CD4-positive, alpha-beta T cell (primary cell): ENCODE measurements around the gene PSAT1. TPM values are rescaled to one million over a fixed set of nuclear protein-coding genes. Genes with fewer than 3 reads are reported as not detected.

ENCODE experiments used
- ATAC-seq: fragments of 200-7000 bp; cut with Tn5 transposase; one replicate; pipeline ENCODE4 v1.10.0; 2022; ENCODE audit warnings: mild to moderate bottlenecking; ENCODE audit not compliant: poor library complexity
- CTCF ChIA-PET: fragments of 350-600 bp; sonication (Branson Sonifier 250); formaldehyde crosslinking; loops from one replicate; lab custom pipeline; 2021; ENCODE audit warnings: antibody characterized with exemption, inconsistent platforms; lab: Charles Lee
- POLR2A ChIA-PET: fragments of 350-600 bp; sonication (Branson Sonifier 250); formaldehyde crosslinking; loops from one replicate; lab custom pipeline; 2021; ENCODE audit warnings: antibody characterized with exemption, inconsistent platforms; lab: Charles Lee
- DNase-seq, 14 experiments: peaks; one replicate each; pipeline ENCODE4 v3.0.0-alpha.2; 2013 to 2020; ENCODE audit warnings: mixed read lengths in 2 of 14
- H3K27ac ChIP-seq, 2 donors: one replicate each; pipeline versions ENCODE4 v1.5.1 to v1.7.0; 2013; ENCODE audit warnings: low read length in 2 of 2, low read depth in 1 of 2, mild to moderate bottlenecking in 1 of 2
- H3K27me3 ChIP-seq, 2 experiments: 1 replicate in 1 of 2; 2 replicates in 1 of 2; pipeline versions ENCODE4 v1.6.1 to v1.7.0; 2013; ENCODE audit warnings: low read length in 2 of 2, control low read depth in 1 of 2, mild to moderate bottlenecking in 1 of 2, moderate library complexity in 1 of 2; ENCODE audit not compliant: insufficient read depth in 2 of 2, control insufficient read depth in 1 of 2
- H3K36me3 ChIP-seq: one replicate; pipeline ENCODE4 v1.6.1; 2013; ENCODE audit warnings: low read length, control low read depth; ENCODE audit not compliant: insufficient read depth
- H3K4me1 ChIP-seq: one replicate; pipeline ENCODE4 v1.6.1; 2013; ENCODE audit warnings: low read length, control low read depth; ENCODE audit not compliant: insufficient read depth
- H3K4me3 ChIP-seq: one replicate; pipeline ENCODE4 v1.5.1; 2013; ENCODE audit warnings: mild to moderate bottlenecking, low read length, moderate library complexity
- H3K9me3 ChIP-seq, 2 experiments: 1 replicate in 1 of 2; 2 replicates in 1 of 2; pipeline versions ENCODE4 v1.6.1 to v1.7.0; 2013; ENCODE audit warnings: low read length in 2 of 2, mild to moderate bottlenecking in 2 of 2, control low read depth in 1 of 2, moderate library complexity in 1 of 2; ENCODE audit not compliant: control insufficient read depth in 1 of 2, insufficient read depth in 1 of 2
- H3K27ac Mint-ChIP-seq: one replicate; pipeline ENCODE4 v1.8.0; 2020; ENCODE audit warnings: mixed read lengths
- H3K27me3 Mint-ChIP-seq: one replicate; pipeline ENCODE4 v1.8.0; 2021; ENCODE audit warnings: mixed read lengths
- H3K36me3 Mint-ChIP-seq: one replicate; pipeline ENCODE4 v1.8.0; 2021; ENCODE audit warnings: low read depth, mixed read lengths
- H3K4me1 Mint-ChIP-seq: one replicate; pipeline ENCODE4 v1.8.0; 2021; ENCODE audit warnings: low read depth, mixed read lengths
- H3K4me3 Mint-ChIP-seq: one replicate; pipeline ENCODE4 v1.8.0; 2020; ENCODE audit warnings: mild to moderate bottlenecking, mixed read lengths
- H3K9me3 Mint-ChIP-seq: one replicate; pipeline ENCODE4 v1.8.0; 2020; ENCODE audit warnings: mixed read lengths
- intact Hi-C, 2 experiments: fragments of 100-400 bp; cut with DNase I in 1 of 2; cut with micrococcal nuclease in 1 of 2; formaldehyde crosslinking; loops; one replicate each; pipeline versions ENCODE4 v1.15.1 to v1.9.0; 2023 to 2025; cut with DNase I, micrococcal nuclease
- total RNA-seq, 174 experiments: library from RNA in 2 of 174; stranded (reverse) in 2 of 174; gene quantifications; one replicate each; pipeline ENCODE4 v1.2.3 and lab custom pipeline; 2021 to 2026
- TF ChIP-seq, protein P1 (sequence below): fragments of 200-600 bp; IDR thresholded peaks from one replicate; pipeline ENCODE4 v1.8.0; 2022; ENCODE audit warnings: antibody characterized with exemption, mild to moderate bottlenecking

The PSAT1 gene
- total RNA-seq, 2 experiments from 2014 or later = 0.30 to 0.61 TPM

DNA sequence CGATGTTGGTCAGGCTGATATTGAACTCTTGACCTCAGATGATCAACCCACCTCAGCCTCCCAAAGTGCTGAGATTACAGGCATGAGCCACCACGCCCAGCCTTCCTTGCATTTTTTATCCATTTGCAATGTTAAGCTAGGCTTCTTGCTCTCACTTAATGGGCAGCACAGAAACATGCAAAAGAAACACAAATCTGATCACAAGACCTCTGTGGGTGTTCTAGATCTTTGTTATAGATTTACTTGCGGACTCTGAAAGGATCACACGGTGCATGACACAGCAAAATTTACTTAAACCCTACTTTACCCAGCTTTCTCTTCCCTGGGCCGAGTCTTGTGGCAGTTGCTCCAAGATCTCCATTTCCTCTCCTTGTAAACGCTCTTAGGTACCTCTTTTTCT lies 71.3 kb downstream of the PSAT1 start:
- H3K27ac Mint-ChIP-seq = no peak overlapping the region

DNA sequence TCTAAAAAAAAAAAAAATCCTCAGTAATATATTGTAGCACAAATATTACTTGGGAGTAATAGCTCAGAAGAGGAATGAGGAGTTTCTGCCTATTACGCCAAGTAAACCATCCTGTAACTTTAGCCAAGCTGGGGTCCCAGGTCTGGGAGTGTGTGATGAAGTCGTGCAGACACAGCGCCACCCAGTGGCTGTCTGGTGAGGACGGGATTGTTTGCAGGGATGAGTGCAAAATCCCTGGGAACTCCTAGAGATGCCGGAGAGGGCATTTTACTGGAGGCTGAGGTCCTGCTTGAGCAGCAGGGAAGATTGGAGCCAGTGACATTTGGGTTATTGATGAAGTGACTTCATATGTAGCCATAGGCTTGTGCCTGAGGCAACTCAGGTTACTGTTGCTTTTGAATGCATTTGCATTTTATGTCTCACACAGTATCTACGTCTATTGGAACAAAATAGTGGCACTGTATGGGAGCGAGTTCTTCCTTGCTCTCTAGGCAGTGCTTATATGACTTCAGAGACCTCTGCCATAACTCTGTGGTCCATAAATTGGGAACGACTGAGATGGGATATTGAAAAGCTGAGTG lies 72.8 kb downstream of the PSAT1 start:
- POLR2A ChIA-PET = interaction anchor here (0.7 kb wide), 2 partner anchors 70 to 73 kb away, joined by 3 read pairs; partner anchors contain the start of gene PSAT1
- H3K27me3 Mint-ChIP-seq = peaks cover 45% of the 10 kb centered on the region
- intact Hi-C loops = loop anchor here (2.0 to 10.0 kb wide), 3 partner anchors 109 to 937 kb away; no protein-coding TSS in a partner anchor

More for the DNA sequence above, 71.3 kb downstream of the PSAT1 start:
- H3K27me3 Mint-ChIP-seq = peaks cover 39% of the 10 kb centered on the region
- H3K9me3 ChIP-seq = no peaks in the 10 kb centered on the region
- H3K4me3 Mint-ChIP-seq = no peak overlapping the region
- no peaks in the 10 kb centered on the region for H3K4me1 Mint-ChIP-seq
- peaks cover 0 to 3% of the 10 kb centered on the region in 2 experiments for H3K27me3 ChIP-seq
- no peaks in the 10 kb centered on the region for H3K36me3 Mint-ChIP-seq
- ChIA-PET POLR2A (interaction anchor here (0.9 kb wide), 1 partner anchor 71 kb away, joined by 4 read pairs; the partner anchor contains the start of gene PSAT1), CTCF (interaction anchor here (2.1 kb wide), 1 partner anchor 14 kb away, joined by 5 read pairs; no protein-coding TSS in a partner anchor)
- H3K9me3 Mint-ChIP-seq = no peaks in the 10 kb centered on the region
- ATAC-seq (no peak), DNase-seq (no peak)
- TF ChIP-seq, protein P1, sequence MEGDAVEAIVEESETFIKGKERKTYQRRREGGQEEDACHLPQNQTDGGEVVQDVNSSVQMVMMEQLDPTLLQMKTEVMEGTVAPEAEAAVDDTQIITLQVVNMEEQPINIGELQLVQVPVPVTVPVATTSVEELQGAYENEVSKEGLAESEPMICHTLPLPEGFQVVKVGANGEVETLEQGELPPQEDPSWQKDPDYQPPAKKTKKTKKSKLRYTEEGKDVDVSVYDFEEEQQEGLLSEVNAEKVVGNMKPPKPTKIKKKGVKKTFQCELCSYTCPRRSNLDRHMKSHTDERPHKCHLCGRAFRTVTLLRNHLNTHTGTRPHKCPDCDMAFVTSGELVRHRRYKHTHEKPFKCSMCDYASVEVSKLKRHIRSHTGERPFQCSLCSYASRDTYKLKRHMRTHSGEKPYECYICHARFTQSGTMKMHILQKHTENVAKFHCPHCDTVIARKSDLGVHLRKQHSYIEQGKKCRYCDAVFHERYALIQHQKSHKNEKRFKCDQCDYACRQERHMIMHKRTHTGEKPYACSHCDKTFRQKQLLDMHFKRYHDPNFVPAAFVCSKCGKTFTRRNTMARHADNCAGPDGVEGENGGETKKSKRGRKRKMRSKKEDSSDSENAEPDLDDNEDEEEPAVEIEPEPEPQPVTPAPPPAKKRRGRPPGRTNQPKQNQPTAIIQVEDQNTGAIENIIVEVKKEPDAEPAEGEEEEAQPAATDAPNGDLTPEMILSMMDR = no peak
- no peak overlapping the region for H3K4me3 ChIP-seq
- no peaks in the 10 kb centered on the region for H3K4me1 ChIP-seq
- no peak overlapping the region for H3K27ac ChIP-seq
- intact Hi-C loops = loop anchor here (1.0 to 5.0 kb wide), 3 partner anchors 106 to 936 kb away; no protein-coding TSS in a partner anchor
- H3K36me3 ChIP-seq = no peaks in the 10 kb centered on the region

DNA sequence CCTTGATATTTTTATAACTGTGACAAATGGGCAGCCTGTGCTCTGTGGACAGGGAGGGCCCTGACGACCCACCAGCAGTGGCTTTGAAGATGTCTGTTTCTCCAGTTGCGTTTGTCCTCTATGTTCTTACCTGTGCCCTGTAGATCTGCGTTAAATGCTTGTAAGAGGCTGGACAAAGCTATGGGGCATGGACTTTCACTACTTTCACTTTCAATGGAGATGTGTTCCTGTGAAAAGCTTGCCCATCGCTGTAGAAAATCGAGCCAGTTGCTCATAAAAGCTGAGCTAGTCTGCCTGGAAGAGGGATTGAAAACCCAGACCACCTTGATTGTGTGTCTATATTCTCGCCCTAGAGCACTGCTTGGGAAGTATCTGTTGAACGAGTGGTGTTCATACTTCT lies 74.1 kb downstream of the PSAT1 start:
- TF ChIP-seq, protein P1 = no peak
- Mint-ChIP-seq H3K4me1 (no peaks in the 10 kb centered on the region), H3K27me3 (peaks cover 48% of the 10 kb centered on the region), H3K36me3 (no peaks in the 10 kb centered on the region), H3K27ac (no peak overlapping the region), H3K4me3 (no peak overlapping the region), H3K9me3 (no peaks in the 10 kb centered on the region)
- DNase-seq = no peak
- H3K4me1 ChIP-seq = no peaks in the 10 kb centered on the region
- ATAC-seq = no peak
- H3K9me3 ChIP-seq = no peaks in the 10 kb centered on the region
- no peak overlapping the region for H3K27ac ChIP-seq
- intact Hi-C loops = loop anchor here in 1 of 2 experiments (10.0 kb wide), 1 partner anchor 396 kb away; no protein-coding TSS in a partner anchor
- H3K36me3 ChIP-seq = no peaks in the 10 kb centered on the region
- CTCF ChIA-PET = no interaction called here
- H3K27me3 ChIP-seq = peaks cover 0 to 8% of the 10 kb centered on the region in 2 experiments
- H3K4me3 ChIP-seq = no peak overlapping the region
- POLR2A ChIA-PET = no interaction called here

More for the DNA sequence above, 72.8 kb downstream of the PSAT1 start:
- no peaks in the 10 kb centered on the region for H3K4me1 ChIP-seq
- TF ChIP-seq, protein P1 = peak; percentile 75
- H3K36me3 ChIP-seq = no peaks in the 10 kb centered on the region
- no peak overlapping the region for H3K4me3 ChIP-seq
- Mint-ChIP-seq H3K4me3 (no peak overlapping the region), H3K27ac (no peak overlapping the region), H3K9me3 (no peaks in the 10 kb centered on the region), H3K4me1 (no peaks in the 10 kb centered on the region), H3K36me3 (no peaks in the 10 kb centered on the region)
- CTCF ChIA-PET = interaction anchor here (0.7 to 2.1 kb wide), 7 partner anchors 16 to 936 kb away, joined by 3 to 6 read pairs (median 4); no protein-coding TSS in a partner anchor
- no peaks in the 10 kb centered on the region for H3K9me3 ChIP-seq
- ATAC-seq (no peak), DNase-seq (peak; percentile 13 to 67 (median 33))
- H3K27me3 ChIP-seq = peaks cover 0 to 3% of the 10 kb centered on the region in 2 experiments
- no peak overlapping the region for H3K27ac ChIP-seq
